Esophagus squamous epithelium (tissue), 5 donors: ENCODE data around the gene CBLB. TPM values are rescaled to one million over a fixed set of nuclear protein-coding genes. Genes with fewer than 3 reads are reported as not detected.

Source experiments
- DNase-seq: peaks from one replicate; lab custom pipeline; 2025; lab: John Stamatoyannopoulos, UW
- H3K27ac ChIP-seq, 4 donors: fragments of 200-600 bp; sonication (generic); one replicate each; pipeline ENCODE4 v1.5.1; 2016 to 2019; ENCODE audit warnings: mild to moderate bottlenecking in 1 of 4
- H3K27me3 ChIP-seq, 4 donors: fragments of 200-600 bp; sonication (generic); 1 replicate in 3 of 4; 2 replicates in 1 of 4; pipeline versions ENCODE4 v1.5.1 to v1.6.0; 2017 to 2021; ENCODE audit warnings: antibody characterized with exemption in 1 of 4
- H3K36me3 ChIP-seq, 3 donors: fragments of 200-600 bp; sonication (generic); one replicate each; pipeline ENCODE4 v1.5.1; 2016 to 2019
- H3K4me1 ChIP-seq, 3 donors: fragments of 200-600 bp; sonication (generic); one replicate each; pipeline ENCODE4 v1.5.1; 2017 to 2019
- H3K4me3 ChIP-seq, 4 donors: fragments of 200-600 bp; sonication (generic); 1 replicate in 3 of 4; 2 replicates in 1 of 4; pipeline ENCODE4 v1.5.1; 2016 to 2019; ENCODE audit warnings: mild to moderate bottlenecking in 2 of 4, moderate library complexity in 1 of 4
- H3K9me3 ChIP-seq, 3 donors: fragments of 200-600 bp; sonication (generic); one replicate each; pipeline ENCODE4 v1.5.1; 2016 to 2019
- CTCF ChIP-seq, 6 experiments: fragments of 450-650 bp in 4 of 6; fragments of 200-600 bp in 2 of 6; sonication (generic) in 2 of 6; IDR thresholded peaks; one replicate each; pipeline ENCODE4 v1.5.1; 2016 to 2019; ENCODE audit warnings: antibody characterized with exemption in 6 of 6, mild to moderate bottlenecking in 4 of 6, moderate library complexity in 4 of 6
- POLR2A ChIP-seq, 4 donors: fragments of 450-650 bp; IDR thresholded peaks; one replicate each; pipeline ENCODE4 v1.6.1; 2017; ENCODE audit warnings: antibody characterized with exemption in 4 of 4, mild to moderate bottlenecking in 4 of 4, moderate library complexity in 3 of 4
- WGBS, 2 donors: methylation state at CpG; one replicate each; pipeline ENCODE4 v1.1.5; 2018; 5-methylcytosine and 5-hydroxymethylcytosine counted together
- intact Hi-C: fragments of 100-400 bp; cut with DNase I; formaldehyde crosslinking; loops from one replicate; pipeline ENCODE4 v1.15.0; 2022
- total RNA-seq, 4 donors: library from RNA; depleted of rRNA; stranded (reverse); fragments of >200 nt; gene quantifications; one replicate each; pipeline ENCODE4 v1.1.0, GENCODE V29; 2016
- donor health status: DM: yes; HTN: yes; CAD: no.

The CBLB gene
- total RNA-seq, 4 donors from 2014 or later: 6.7 to 29.4 (median 19.6) TPM

GRCh38 chr3:105647047-105647446 lies 221.8 kb downstream of the CBLB start:
- Histone ChIP-seq H3K4me1 (no peaks in the 10 kb centered on the region), H3K9me3 (no peaks in the 10 kb centered on the region), H3K27ac (no peak overlapping the region), H3K36me3 (no peaks in the 10 kb centered on the region), H3K4me3 (no peak overlapping the region), H3K27me3 (no peaks in the 10 kb centered on the region)
- WGBS, 2 donors: 49 to 68% methylated on average over 2 of the region's 2 CpGs
- intact Hi-C loops: no loop called here
- TF ChIP-seq POLR2A (IDR thresholded peaks at IDR 0.05): no peak
- TF ChIP-seq CTCF (IDR thresholded peaks at IDR 0.05): no peak
- DNase-seq: no peak

- TF ChIP-seq POLR2A (IDR thresholded peaks at IDR 0.05) (no peak), CTCF (IDR thresholded peaks at IDR 0.05) (no peak)
- Histone ChIP-seq H3K36me3 (no peaks in the 10 kb centered on the region), H3K4me1 (no peaks in the 10 kb centered on the region), H3K27ac (no peak overlapping the region), H3K4me3 (no peak overlapping the region), H3K27me3 (no peaks in the 10 kb centered on the region), H3K9me3 (no peaks in the 10 kb centered on the region)
- WGBS, 2 donors: 64 to 75% methylated on average over 1 to 2 of the region's 2 CpGs
- intact Hi-C loops: no loop called here
- no peak for DNase-seq
These were observed 229.7 kb downstream of the CBLB start for GRCh38 chr3:105639131-105639530.

- Histone ChIP-seq H3K36me3 (no peaks in the 10 kb centered on the region), H3K9me3 (no peaks in the 10 kb centered on the region), H3K27me3 (no peaks in the 10 kb centered on the region), H3K4me3 (no peak overlapping the region), H3K27ac (no peak overlapping the region), H3K4me1 (no peaks in the 10 kb centered on the region)
- DNase-seq: no peak
- intact Hi-C loops: no loop called here
- WGBS, 2 donors: 72 to 78% methylated on average over 5 of the region's 5 CpGs
- TF ChIP-seq CTCF (IDR thresholded peaks at IDR 0.05): no peak
- TF ChIP-seq POLR2A (IDR thresholded peaks at IDR 0.05): no peak
These were observed 234.1 kb downstream of the CBLB start for GRCh38 chr3:105634708-105635107.

- no peak for DNase-seq
- H3K4me3 ChIP-seq: no peak overlapping the region
- no peaks in the 10 kb centered on the region for H3K36me3 ChIP-seq
- no peak overlapping the region for H3K27ac ChIP-seq
- no peaks in the 10 kb centered on the region for H3K27me3 ChIP-seq
- H3K4me1 ChIP-seq: no peaks in the 10 kb centered on the region
- H3K9me3 ChIP-seq: no peaks in the 10 kb centered on the region
- TF ChIP-seq CTCF (IDR thresholded peaks at IDR 0.05): no peak
- TF ChIP-seq POLR2A (IDR thresholded peaks at IDR 0.05): no peak
- intact Hi-C loops: no loop called here
These were observed 239.1 kb downstream of the CBLB start for GRCh38 chr3:105629718-105630117.

GRCh38 chr3:105626739-105627138 lies 242.1 kb downstream of the CBLB start:
- no peak overlapping the region for H3K27ac ChIP-seq
- no peak overlapping the region for H3K4me3 ChIP-seq
- H3K27me3 ChIP-seq: no peaks in the 10 kb centered on the region
- no peaks in the 10 kb centered on the region for H3K4me1 ChIP-seq
- no peak for TF ChIP-seq CTCF (IDR thresholded peaks at IDR 0.05)
- no peak for TF ChIP-seq POLR2A (IDR thresholded peaks at IDR 0.05)
- DNase-seq: no peak
- no peaks in the 10 kb centered on the region for H3K9me3 ChIP-seq
- intact Hi-C loops: no loop called here
- no peaks in the 10 kb centered on the region for H3K36me3 ChIP-seq
- WGBS, 2 donors: 94% methylated on average over 5 of the region's 5 CpGs
